HepG2 (cell line): ENCODE results near the gene SSC5D. TPM values are rescaled to one million over a fixed set of nuclear protein-coding genes. Genes with fewer than 3 reads are reported as not detected.

ENCODE experiments used
- ATAC-seq: fragments of 200-7000 bp; cut with Tn5 transposase; 3 replicates; pipeline ENCODE4 v1.9.1; 2020; ENCODE audit warnings: mild to moderate bottlenecking, moderate library complexity
- BruUV-seq: library from RNA; stranded (reverse); fragments of 400-500 nt; replicated peaks from 2 replicates; lab custom pipeline; 2021; lab: Mats Ljungman, UMichigan
- CTCF ChIA-PET: fragments of 300-600 bp; formaldehyde crosslinking; extraction: SDS; loops from one replicate; lab custom pipeline; 2021; ENCODE audit warnings: low total read pairs, inconsistent platforms, low intra/inter-chr PET ratio; lab: Yijun Ruan, JAX
- POLR2A ChIA-PET: fragments of 350-600 bp; sonication (Branson Sonifier 250); formaldehyde crosslinking; loops from one replicate; lab custom pipeline; 2020; ENCODE audit warnings: antibody characterized with exemption, inconsistent platforms; lab: Yijun Ruan, JAX
- DNase-seq: peaks from one replicate; pipeline ENCODE4 v3.0.0-alpha.2; 2015; ENCODE audit warnings: low spot score
- FAIRE-seq: peaks from 3 replicates; lab custom pipeline; 2011; peaks lifted over from hg19 to GRCh38; lab: Jason Lieb, UNC
- H2AFZ ChIP-seq: one replicate; pipeline ENCODE4 v1.6.1; 2011; ENCODE audit warnings: low read length, inconsistent platforms
- H3K27ac ChIP-seq: fragments of 300-600 bp; 3 replicates; pipeline ENCODE4 v1.8.0; 2011; ENCODE audit warnings: mixed run types, mild to moderate bottlenecking, mixed read lengths, low read length, inconsistent platforms; ENCODE audit not compliant: insufficient read depth; ENCODE audit errors: extremely low read length
- H3K27me3 ChIP-seq, 2 experiments: fragments of 200-600 bp in 1 of 2; 2 replicates in 1 of 2; 3 replicates in 1 of 2; pipeline versions ENCODE4 v1.6.0 to v1.8.0; 2011; ENCODE audit warnings: low read length in 2 of 2, mild to moderate bottlenecking in 2 of 2, moderate library complexity in 2 of 2, inconsistent platforms in 1 of 2; ENCODE audit not compliant: insufficient read depth in 2 of 2, control insufficient read depth in 1 of 2
- H3K36me3 ChIP-seq, 2 experiments: fragments of 200-600 bp in 1 of 2; replicated peaks in 1 of 2; 2 replicates in 1 of 2; 3 replicates in 1 of 2; pipeline versions ENCODE4 v1.5.1 to v1.8.0; 2011; ENCODE audit warnings: low read length in 2 of 2, inconsistent platforms in 1 of 2; ENCODE audit not compliant: insufficient read depth in 2 of 2, control insufficient read depth in 1 of 2
- H3K4me1 ChIP-seq: 2 replicates; pipeline ENCODE4 v1.5.1; 2012; ENCODE audit warnings: low read length, inconsistent platforms; ENCODE audit not compliant: insufficient read depth
- H3K4me2 ChIP-seq: 2 replicates; pipeline ENCODE4 v1.6.0; 2011; ENCODE audit warnings: low read depth, low read length, inconsistent platforms
- H3K4me3 ChIP-seq, 3 experiments: fragments of 200-600 bp in 1 of 3; sonication (generic), shearing (Covaris generic) in 1 of 3; replicated peaks in 1 of 3; 2 replicates each; pipeline ENCODE4 v1.5.1; 2011 to 2016; ENCODE audit warnings: low read length in 3 of 3, inconsistent platforms in 2 of 3, low read depth in 2 of 3, mild to moderate bottlenecking in 2 of 3, control low read depth in 1 of 3, mixed read lengths in 1 of 3; ENCODE audit not compliant: insufficient read depth in 1 of 3
- H3K79me2 ChIP-seq: one replicate; pipeline ENCODE4 v1.6.1; 2011; ENCODE audit warnings: low read length, inconsistent platforms; ENCODE audit not compliant: insufficient read depth
- H3K9ac ChIP-seq: 2 replicates; pipeline ENCODE4 v1.6.0; 2011; ENCODE audit warnings: mild to moderate bottlenecking, low read depth, low read length, inconsistent platforms; ENCODE audit not compliant: insufficient read depth
- H3K9me3 ChIP-seq: 2 replicates; pipeline ENCODE4 v1.5.1; 2012; ENCODE audit warnings: mild to moderate bottlenecking, low read length
- H4K20me1 ChIP-seq: 2 replicates; pipeline ENCODE4 v1.6.0; 2011; ENCODE audit warnings: inconsistent platforms, mild to moderate bottlenecking, low read length, moderate library complexity; ENCODE audit not compliant: insufficient read depth
- DMAP1 ChIP-seq: IDR thresholded peaks from 2 replicates; pipeline ENCODE4 v1.6.1; 2016
- MAFF ChIP-seq: IDR thresholded peaks from 2 replicates; pipeline ENCODE4 v1.6.1; 2011; ENCODE audit warnings: low read depth, low read length, improper control_type of control experiment
- NFATC3 ChIP-seq: sonication (generic); formaldehyde crosslinking; IDR thresholded peaks from 2 replicates; pipeline ENCODE4 v1.5.1; 2020; ENCODE audit warnings: mild to moderate bottlenecking, missing genetic modification reagents
- RXRA ChIP-seq: sonication (generic); formaldehyde crosslinking; IDR thresholded peaks from 2 replicates; pipeline ENCODE4 v1.5.1; 2020; ENCODE audit warnings: missing genetic modification reagents
- SIN3A ChIP-seq: IDR thresholded peaks from 2 replicates; pipeline ENCODE4 v1.6.1; 2011; ENCODE audit warnings: low read depth, mild to moderate bottlenecking, control low read depth, low read length, borderline replicate concordance
- SP5 ChIP-seq: IDR thresholded peaks from 2 replicates; pipeline ENCODE4 v1.6.1; 2016; ENCODE audit warnings: low read depth, borderline replicate concordance
- TAF15 ChIP-seq: fragments of 200-400 bp; formaldehyde crosslinking; IDR thresholded peaks from one replicate; pipeline ENCODE4 v1.6.1; 2018; ENCODE audit warnings: mild to moderate bottlenecking, low read depth, low read length; ENCODE audit not compliant: poor library complexity, severe bottlenecking
- ZBTB20 ChIP-seq: sonication (generic); formaldehyde crosslinking; IDR thresholded peaks from 2 replicates; pipeline ENCODE4 v1.8.1; 2023; ENCODE audit warnings: missing genetic modification reagents, low read depth, mild to moderate bottlenecking, borderline replicate concordance
- ZNF234 ChIP-seq: sonication (generic); formaldehyde crosslinking; conservative IDR thresholded peaks from 2 replicates; pipeline ENCODE4 v1.5.1; 2020; ENCODE audit warnings: mild to moderate bottlenecking, missing genetic modification reagents
- ZNF274 ChIP-seq: sonication (generic); formaldehyde crosslinking; IDR thresholded peaks from 2 replicates; pipeline ENCODE4 v1.5.1; 2020; ENCODE audit warnings: mild to moderate bottlenecking, missing genetic modification reagents
- ZNF296 ChIP-seq: sonication (generic); formaldehyde crosslinking; conservative IDR thresholded peaks from 2 replicates; pipeline ENCODE4 v1.5.0; 2020; ENCODE audit warnings: mild to moderate bottlenecking, missing genetic modification reagents
- ZNF30 ChIP-seq: sonication (generic); formaldehyde crosslinking; IDR thresholded peaks from 2 replicates; pipeline ENCODE4 v1.5.0; 2020; ENCODE audit warnings: mild to moderate bottlenecking, missing genetic modification reagents
- ZNF343 ChIP-seq: sonication (generic); formaldehyde crosslinking; IDR thresholded peaks from 2 replicates; pipeline ENCODE4 v1.4.0; 2020; ENCODE audit warnings: mild to moderate bottlenecking, missing genetic modification reagents
- ZNF496 ChIP-seq: sonication (generic); formaldehyde crosslinking; IDR thresholded peaks from 2 replicates; pipeline ENCODE4 v1.8.1; 2023; ENCODE audit warnings: mild to moderate bottlenecking, moderate library complexity, missing genetic modification reagents; ENCODE audit not compliant: insufficient replicate concordance
- ZNF567 ChIP-seq: sonication (generic); formaldehyde crosslinking; IDR thresholded peaks from 2 replicates; pipeline ENCODE4 v1.8.1; 2023; ENCODE audit warnings: mild to moderate bottlenecking, missing genetic modification reagents, borderline replicate concordance
- ZNF619 ChIP-seq: sonication (generic); formaldehyde crosslinking; IDR thresholded peaks from 2 replicates; pipeline ENCODE4 v1.4.0; 2020; ENCODE audit warnings: mild to moderate bottlenecking, missing genetic modification reagents
- ZNF652 ChIP-seq: IDR thresholded peaks from 2 replicates; pipeline ENCODE4 v1.6.1; 2016; ENCODE audit warnings: low read depth, borderline replicate concordance
- WGBS: methylation state at CpG from one replicate; pipeline ENCODE4 v1.1.6; 2017; ENCODE audit warnings: low lambda C conversion rate; 5-methylcytosine and 5-hydroxymethylcytosine counted together
- in situ Hi-C: cut with HindIII; loops from 2 replicates; pipeline ENCODE4 v1.10.0; 2017; ENCODE audit warnings: low pct_unique_long_range_greater_than_20kb; ENCODE audit not compliant: extremely low pct_ligation_motif_present
- intact Hi-C: fragments of 100-400 bp; cut with micrococcal nuclease; formaldehyde crosslinking; loops from one replicate; pipeline ENCODE4 v1.10.0; 2022; ENCODE audit not compliant: unreplicated experiment
- polyA plus RNA-seq, 8 experiments: library from polyadenylated mRNA; depleted of rRNA in 3 of 8; stranded (reverse) in 7 of 8; unstranded in 1 of 8; fragments of >200 nt; fragmentation: Illumina TruSeq in 4 of 8; extraction: Trizol in 4 of 8; gene quantifications; 2 replicates each; pipeline versions ENCODE4 v1.2.1 to v1.2.3, GENCODE V29; 2011 to 2016; ENCODE audit warnings: low read depth in 4 of 8, missing spikeins in 1 of 8, mixed read lengths in 1 of 8; ENCODE audit not compliant: insufficient read depth in 1 of 8
- total RNA-seq, 5 experiments: library from RNA; depleted of rRNA; stranded (reverse); fragments of >200 nt; fragmentation: Illumina TruSeq; extraction: Trizol; gene quantifications; 2 replicates each; pipeline ENCODE4 v1.2.3, GENCODE V29; 2016; ENCODE audit warnings: low read depth in 1 of 5
- TF ChIP-seq, protein P1 (sequence below): sonication (generic); formaldehyde crosslinking; IDR thresholded peaks from 2 replicates; pipeline ENCODE4 v1.4.0; 2020; ENCODE audit warnings: mild to moderate bottlenecking, low read depth, missing genetic modification reagents
- TF ChIP-seq, protein P2 (sequence below): sonication (generic); formaldehyde crosslinking; conservative IDR thresholded peaks from 2 replicates; pipeline ENCODE4 v1.4.0; 2020; ENCODE audit warnings: missing genetic modification reagents
- TF ChIP-seq, protein P3 (sequence below): sonication (generic); formaldehyde crosslinking; IDR thresholded peaks from 2 replicates; pipeline ENCODE4 v1.5.1; 2020; ENCODE audit warnings: mild to moderate bottlenecking, missing genetic modification reagents, moderate library complexity

Gene SSC5D
- total and polyA plus RNA-seq, 2 of the 13 experiments (the other 11 are each of a cell fraction or from before 2014, with no cell fraction given) = not detected

DNA sequence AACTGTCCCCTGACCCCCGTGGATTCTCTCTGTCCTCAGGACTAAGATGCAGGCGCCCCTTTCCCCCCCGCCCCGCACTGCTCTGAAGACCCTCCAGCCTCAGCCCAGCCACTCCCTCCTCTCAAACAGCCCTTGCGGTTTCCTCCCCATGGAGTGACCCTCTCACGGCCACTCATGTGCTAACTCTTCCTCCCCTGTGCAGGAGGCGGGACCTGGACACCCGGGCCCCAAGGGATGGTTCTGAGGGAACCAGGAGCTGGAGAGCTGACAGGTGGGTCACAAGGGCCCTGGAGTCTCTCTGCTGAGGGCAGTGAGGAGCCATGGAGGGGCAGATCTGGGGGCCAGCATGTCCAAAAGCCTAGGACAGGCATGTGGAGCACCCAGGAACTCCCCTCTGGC is 28.7 kb upstream of the SSC5D start:
- FAIRE-seq (peak; percentile 8), ATAC-seq (no peak), DNase-seq (no peak)
- H3K9ac ChIP-seq = peak overlapping the region; percentile 63
- H2AFZ ChIP-seq = no peak overlapping the region
- H3K79me2 ChIP-seq = peaks cover 20% of the 10 kb centered on the region
- H3K36me3 ChIP-seq = peaks cover 1 to 8% of the 10 kb centered on the region in 2 experiments; a peak in 4 of 5 replicates
- no peaks in the 10 kb centered on the region for H3K9me3 ChIP-seq
- peaks cover 46% of the 10 kb centered on the region for H3K4me1 ChIP-seq
- intact Hi-C loops (no loop called here), in situ Hi-C loops (no loop called here)
- no peaks in the 10 kb centered on the region; the same call in 1 of the 2 replicates for H4K20me1 ChIP-seq
- H3K4me2 ChIP-seq = peak overlapping the region; percentile 86
- CTCF ChIA-PET = no interaction called here
- WGBS = 48% methylated on average over 7 of the region's 8 CpGs
- peak overlapping the region; percentile 56 to 78 (median 65) for H3K4me3 ChIP-seq
- no TSS peak for BruUV-seq
- POLR2A ChIA-PET = interaction anchor here (1.0 to 1.5 kb wide), 4 partner anchors 16 to 342 kb away, joined by 3 to 10 read pairs (median 4); partner anchors contain the start of genes PPP1R12C and ZNF628
- H3K27ac ChIP-seq = peak overlapping the region; percentile 93
- no peaks in the 10 kb centered on the region for H3K27me3 ChIP-seq
- no peak for TF ChIP-seq ZNF652 (CRISPR knock-in tag)
- TF ChIP-seq SP5 = no peak
- no peak for TF ChIP-seq ZNF30 (CRISPR knock-in tag)
- TF ChIP-seq, protein P1, sequence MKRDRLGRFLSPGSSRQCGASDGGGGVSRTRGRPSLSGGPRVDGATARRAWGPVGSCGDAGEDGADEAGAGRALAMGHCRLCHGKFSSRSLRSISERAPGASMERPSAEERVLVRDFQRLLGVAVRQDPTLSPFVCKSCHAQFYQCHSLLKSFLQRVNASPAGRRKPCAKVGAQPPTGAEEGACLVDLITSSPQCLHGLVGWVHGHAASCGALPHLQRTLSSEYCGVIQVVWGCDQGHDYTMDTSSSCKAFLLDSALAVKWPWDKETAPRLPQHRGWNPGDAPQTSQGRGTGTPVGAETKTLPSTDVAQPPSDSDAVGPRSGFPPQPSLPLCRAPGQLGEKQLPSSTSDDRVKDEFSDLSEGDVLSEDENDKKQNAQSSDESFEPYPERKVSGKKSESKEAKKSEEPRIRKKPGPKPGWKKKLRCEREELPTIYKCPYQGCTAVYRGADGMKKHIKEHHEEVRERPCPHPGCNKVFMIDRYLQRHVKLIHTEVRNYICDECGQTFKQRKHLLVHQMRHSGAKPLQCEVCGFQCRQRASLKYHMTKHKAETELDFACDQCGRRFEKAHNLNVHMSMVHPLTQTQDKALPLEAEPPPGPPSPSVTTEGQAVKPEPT = no peak
- no peak for TF ChIP-seq ZNF296
- TF ChIP-seq, protein P2, sequence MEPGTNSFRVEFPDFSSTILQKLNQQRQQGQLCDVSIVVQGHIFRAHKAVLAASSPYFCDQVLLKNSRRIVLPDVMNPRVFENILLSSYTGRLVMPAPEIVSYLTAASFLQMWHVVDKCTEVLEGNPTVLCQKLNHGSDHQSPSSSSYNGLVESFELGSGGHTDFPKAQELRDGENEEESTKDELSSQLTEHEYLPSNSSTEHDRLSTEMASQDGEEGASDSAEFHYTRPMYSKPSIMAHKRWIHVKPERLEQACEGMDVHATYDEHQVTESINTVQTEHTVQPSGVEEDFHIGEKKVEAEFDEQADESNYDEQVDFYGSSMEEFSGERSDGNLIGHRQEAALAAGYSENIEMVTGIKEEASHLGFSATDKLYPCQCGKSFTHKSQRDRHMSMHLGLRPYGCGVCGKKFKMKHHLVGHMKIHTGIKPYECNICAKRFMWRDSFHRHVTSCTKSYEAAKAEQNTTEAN (CRISPR knock-in tag) = no peak
- no peak for TF ChIP-seq ZBTB20 (CRISPR knock-in tag)
- no peak for TF ChIP-seq ZNF343
- peak; percentile 2; the same call in 1 of the 2 replicates for TF ChIP-seq DMAP1 (CRISPR knock-in tag)
- TF ChIP-seq ZNF274 (CRISPR knock-in tag) = no peak
- no peak for TF ChIP-seq ZNF234 (CRISPR knock-in tag)
- no peak for TF ChIP-seq RXRA
- no peak for TF ChIP-seq ZNF619 (CRISPR knock-in tag)
- TF ChIP-seq ZNF567 (CRISPR knock-in tag) = no peak
- TF ChIP-seq, protein P3, sequence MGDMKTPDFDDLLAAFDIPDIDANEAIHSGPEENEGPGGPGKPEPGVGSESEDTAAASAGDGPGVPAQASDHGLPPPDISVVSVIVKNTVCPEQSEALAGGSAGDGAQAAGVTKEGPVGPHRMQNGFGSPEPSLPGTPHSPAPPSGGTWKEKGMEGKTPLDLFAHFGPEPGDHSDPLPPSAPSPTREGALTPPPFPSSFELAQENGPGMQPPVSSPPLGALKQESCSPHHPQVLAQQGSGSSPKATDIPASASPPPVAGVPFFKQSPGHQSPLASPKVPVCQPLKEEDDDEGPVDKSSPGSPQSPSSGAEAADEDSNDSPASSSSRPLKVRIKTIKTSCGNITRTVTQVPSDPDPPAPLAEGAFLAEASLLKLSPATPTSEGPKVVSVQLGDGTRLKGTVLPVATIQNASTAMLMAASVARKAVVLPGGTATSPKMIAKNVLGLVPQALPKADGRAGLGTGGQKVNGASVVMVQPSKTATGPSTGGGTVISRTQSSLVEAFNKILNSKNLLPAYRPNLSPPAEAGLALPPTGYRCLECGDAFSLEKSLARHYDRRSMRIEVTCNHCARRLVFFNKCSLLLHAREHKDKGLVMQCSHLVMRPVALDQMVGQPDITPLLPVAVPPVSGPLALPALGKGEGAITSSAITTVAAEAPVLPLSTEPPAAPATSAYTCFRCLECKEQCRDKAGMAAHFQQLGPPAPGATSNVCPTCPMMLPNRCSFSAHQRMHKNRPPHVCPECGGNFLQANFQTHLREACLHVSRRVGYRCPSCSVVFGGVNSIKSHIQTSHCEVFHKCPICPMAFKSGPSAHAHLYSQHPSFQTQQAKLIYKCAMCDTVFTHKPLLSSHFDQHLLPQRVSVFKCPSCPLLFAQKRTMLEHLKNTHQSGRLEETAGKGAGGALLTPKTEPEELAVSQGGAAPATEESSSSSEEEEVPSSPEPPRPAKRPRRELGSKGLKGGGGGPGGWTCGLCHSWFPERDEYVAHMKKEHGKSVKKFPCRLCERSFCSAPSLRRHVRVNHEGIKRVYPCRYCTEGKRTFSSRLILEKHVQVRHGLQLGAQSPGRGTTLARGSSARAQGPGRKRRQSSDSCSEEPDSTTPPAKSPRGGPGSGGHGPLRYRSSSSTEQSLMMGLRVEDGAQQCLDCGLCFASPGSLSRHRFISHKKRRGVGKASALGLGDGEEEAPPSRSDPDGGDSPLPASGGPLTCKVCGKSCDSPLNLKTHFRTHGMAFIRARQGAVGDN (CRISPR knock-in tag) = peak; percentile 60
- TF ChIP-seq NFATC3 = no peak
- no peak for TF ChIP-seq TAF15
- no peak for TF ChIP-seq SIN3A
- no peak for TF ChIP-seq ZNF496
- TF ChIP-seq MAFF = no peak
